ENCODE results near the gene AHNAK. TPM values are rescaled to one million over a fixed set of nuclear protein-coding genes. Genes with fewer than 3 reads are reported as not detected.
A peak's percentile ranks its signal among the peaks of the same experiment; 100 is the strongest.

Gene AHNAK
- total and polyA plus RNA-seq, 2 experiments from 2014 or later = 167 to 548 TPM

DNA sequence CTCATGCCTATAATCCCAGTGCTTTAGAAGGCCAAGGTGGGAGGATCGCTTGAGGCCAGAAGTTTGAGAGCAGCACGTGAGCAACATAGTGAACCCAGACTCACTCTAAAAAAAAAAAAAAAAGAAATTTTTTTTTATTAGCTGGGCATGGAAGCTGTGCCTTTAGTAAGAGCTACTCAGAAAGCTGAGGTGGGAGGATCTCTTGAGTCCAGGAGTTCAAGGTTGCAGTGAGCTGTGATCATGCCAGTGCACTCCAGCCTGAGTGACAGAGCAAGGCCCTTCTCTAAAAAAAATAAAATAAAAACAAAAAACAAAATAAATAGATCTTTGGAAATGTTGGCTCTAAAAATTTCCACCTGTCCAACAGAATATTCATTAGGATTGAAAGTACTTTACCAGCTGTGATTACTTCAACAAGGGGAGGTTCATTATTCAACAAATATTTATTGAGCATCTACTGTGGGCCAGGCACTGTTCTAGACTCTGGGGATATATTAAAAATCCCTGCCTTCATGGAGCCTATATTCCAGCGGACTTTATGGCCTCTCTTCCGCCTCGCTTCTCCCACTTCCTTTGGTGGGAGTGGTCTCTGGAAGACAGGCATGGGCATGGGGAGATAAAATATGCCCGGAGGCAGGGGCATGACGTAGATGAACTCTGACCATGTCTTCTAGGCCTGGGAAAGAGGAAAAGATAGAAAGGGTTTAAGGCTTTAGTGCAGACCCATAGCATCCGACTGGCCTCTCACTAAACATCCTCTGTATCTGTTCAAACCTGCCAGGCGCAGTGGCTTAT is 47.9 kb downstream of the AHNAK start:
- no peak overlapping the region for H3K27ac ChIP-seq
- WGBS, 2 experiments (ENCODE audit: low coverage in 1 of 2, low lambda C conversion rate in 2 of 2, missing lambda C conversion rate in 2 of 2) = 89 to 94% methylated on average over 9 of the region's 9 CpGs
- in situ Hi-C loops (cut with MboI) = no loop called here

DNA sequence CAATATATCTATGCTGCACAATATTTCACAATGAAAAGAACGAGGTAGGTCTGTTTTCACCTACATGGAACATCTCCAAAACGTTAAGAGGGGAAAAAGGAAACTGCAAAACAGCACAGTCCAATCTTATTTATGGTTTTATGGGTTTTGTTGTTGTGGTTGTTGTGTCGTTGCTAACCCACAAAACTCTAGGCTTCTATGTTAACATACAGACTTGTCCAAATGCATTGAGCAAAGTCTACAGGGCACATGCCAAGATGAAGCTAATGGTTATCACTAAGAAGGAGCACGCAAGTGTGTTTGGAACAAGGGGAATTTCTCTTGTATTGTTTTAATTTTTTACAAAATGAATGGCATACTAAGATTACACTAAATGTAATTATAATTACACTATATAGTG is 48.6 kb downstream of the AHNAK start:
- Histone ChIP-seq H3K4me3 (no peak overlapping the region), H3K9ac (no peak overlapping the region), H4K20me1 (ENCODE audit: insufficient read depth) (no peaks in the 10 kb centered on the region), H3K9me2 (ENCODE audit: insufficient read depth) (no peaks in the 10 kb centered on the region), H3K9me3 (ENCODE audit: low read depth) (no peaks in the 10 kb centered on the region), H3K36me3 (ENCODE audit: low read depth) (no peaks in the 10 kb centered on the region), H3F3A (ENCODE audit: insufficient read depth) (peaks cover 13% of the 10 kb centered on the region), H3K79me2 (ENCODE audit: insufficient read depth) (no peaks in the 10 kb centered on the region), H3K4me2 (ENCODE audit: unreplicated experiment) (no peak overlapping the region), H3K27me3 (replicated peaks; ENCODE audit: insufficient read depth) (no peaks in the 10 kb centered on the region), H3K4me1 (ENCODE audit: insufficient read depth) (peaks cover 18% of the 10 kb centered on the region), H2AFZ (no peak overlapping the region), H3K27ac (peak overlapping the region; percentile 69)
- TF ChIP-seq EZH2phosphoT487 (IDR thresholded peaks at IDR 0.05; ENCODE audit: insufficient read depth, low read depth) = no peak
- no peak for TF ChIP-seq EZH2 (IDR thresholded peaks at IDR 0.05; ENCODE audit: insufficient read depth, poor library complexity, severe bottlenecking)
- DNase-seq = no peak
- 73 to 78% methylated on average over 4 of the region's 4 CpGs for WGBS, 2 experiments (ENCODE audit: low coverage in 1 of 2, low lambda C conversion rate in 2 of 2, missing lambda C conversion rate in 2 of 2)
- in situ Hi-C loops (cut with MboI) = no loop called here

More for the DNA sequence above, 47.9 kb downstream of the AHNAK start:
- Histone ChIP-seq H3K9me3 (ENCODE audit: low read depth) (no peaks in the 10 kb centered on the region), H3K9ac (no peak overlapping the region), H3F3A (ENCODE audit: insufficient read depth) (peaks cover 13% of the 10 kb centered on the region), H3K4me2 (ENCODE audit: unreplicated experiment) (no peak overlapping the region), H4K20me1 (ENCODE audit: insufficient read depth) (no peaks in the 10 kb centered on the region), H3K4me1 (ENCODE audit: insufficient read depth) (peaks cover 15% of the 10 kb centered on the region), H3K36me3 (ENCODE audit: low read depth) (no peaks in the 10 kb centered on the region), H3K9me2 (ENCODE audit: insufficient read depth) (no peaks in the 10 kb centered on the region), H3K27me3 (replicated peaks; ENCODE audit: insufficient read depth) (no peaks in the 10 kb centered on the region), H3K4me3 (no peak overlapping the region), H2AFZ (no peak overlapping the region), H3K79me2 (ENCODE audit: insufficient read depth) (no peaks in the 10 kb centered on the region)
- no peak for DNase-seq
- TF ChIP-seq EZH2 (IDR thresholded peaks at IDR 0.05; ENCODE audit: insufficient read depth, poor library complexity, severe bottlenecking) = no peak
- no peak for TF ChIP-seq EZH2phosphoT487 (IDR thresholded peaks at IDR 0.05; ENCODE audit: insufficient read depth, low read depth)

DNA sequence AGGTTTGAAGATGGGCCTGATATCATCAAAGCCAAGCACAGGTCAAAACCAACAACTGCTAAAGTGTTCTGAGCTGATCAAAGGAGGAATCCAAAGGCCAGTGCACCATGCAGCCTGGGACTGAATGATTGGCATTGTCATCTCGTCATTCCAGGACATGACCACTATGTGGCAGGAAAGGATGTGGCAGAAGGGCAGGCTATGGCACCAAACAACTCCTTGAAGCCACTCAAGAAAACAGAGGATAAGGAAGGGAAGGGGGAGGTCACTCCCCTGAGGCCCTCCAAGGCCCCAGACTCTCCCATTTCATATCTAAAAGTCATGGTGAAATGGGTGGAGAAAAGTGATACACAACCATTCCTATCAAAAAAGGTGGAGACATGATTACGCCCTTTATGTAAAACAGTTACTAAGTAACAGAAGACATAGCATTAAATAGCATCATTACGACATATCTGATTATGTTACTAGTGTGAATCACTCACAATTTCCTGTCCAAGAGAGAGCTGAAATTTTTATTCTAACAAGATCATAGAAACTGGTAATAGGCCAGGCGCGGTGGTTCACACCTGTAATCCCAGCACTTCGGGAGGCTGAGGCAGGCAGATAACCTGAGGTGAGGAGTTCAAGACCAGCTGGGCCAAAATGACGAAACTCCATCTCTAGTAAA is 49.3 kb downstream of the AHNAK start:
- Histone ChIP-seq H2AFZ (no peak overlapping the region), H3K4me3 (no peak overlapping the region), H3K9me3 (ENCODE audit: low read depth) (no peaks in the 10 kb centered on the region), H3K4me2 (ENCODE audit: unreplicated experiment) (no peak overlapping the region), H3K4me1 (ENCODE audit: insufficient read depth) (peaks cover 18% of the 10 kb centered on the region), H3K9me2 (ENCODE audit: insufficient read depth) (no peaks in the 10 kb centered on the region), H3K36me3 (ENCODE audit: low read depth) (no peaks in the 10 kb centered on the region), H3K27me3 (replicated peaks; ENCODE audit: insufficient read depth) (no peaks in the 10 kb centered on the region), H4K20me1 (ENCODE audit: insufficient read depth) (no peaks in the 10 kb centered on the region), H3F3A (ENCODE audit: insufficient read depth) (peaks cover 13% of the 10 kb centered on the region), H3K27ac (peak overlapping the region; percentile 69), H3K79me2 (ENCODE audit: insufficient read depth) (no peaks in the 10 kb centered on the region), H3K9ac (peak overlapping the region; percentile 23; the same call in 1 of the 2 replicates)
- in situ Hi-C loops (cut with MboI) = no loop called here
- WGBS, 2 experiments (ENCODE audit: low coverage in 1 of 2, low lambda C conversion rate in 2 of 2, missing lambda C conversion rate in 2 of 2) = 46 to 50% methylated on average over 7 of the region's 7 CpGs
- peak; percentile 87 for DNase-seq
- TF ChIP-seq EZH2phosphoT487 (IDR thresholded peaks at IDR 0.05; ENCODE audit: insufficient read depth, low read depth) (no peak), EZH2 (IDR thresholded peaks at IDR 0.05; ENCODE audit: insufficient read depth, poor library complexity, severe bottlenecking) (no peak)

DNA sequence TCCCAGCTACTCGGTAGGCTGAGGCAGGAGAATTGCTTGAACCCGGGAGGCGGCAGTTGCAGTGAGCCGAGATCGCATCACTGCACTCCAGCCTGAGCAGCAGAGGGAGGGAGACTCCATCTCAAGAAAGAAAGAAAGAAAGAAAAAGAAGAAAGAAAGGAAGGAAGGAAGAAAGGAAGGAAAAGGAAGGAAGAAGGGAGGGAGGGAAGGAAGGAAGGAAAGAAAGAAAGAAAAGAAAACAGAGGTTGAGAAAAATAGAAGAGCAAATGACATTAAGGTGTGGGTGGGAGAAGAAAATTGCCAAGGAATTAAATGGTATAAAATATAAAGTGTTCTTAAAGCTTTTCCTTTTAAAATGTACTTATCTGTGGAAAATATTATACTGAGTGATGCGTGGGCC is 49.9 kb downstream of the AHNAK start:
- Histone ChIP-seq H3K9ac (no peak overlapping the region), H3K36me3 (ENCODE audit: low read depth) (no peaks in the 10 kb centered on the region), H2AFZ (no peak overlapping the region), H3K9me3 (ENCODE audit: low read depth) (no peaks in the 10 kb centered on the region), H3K9me2 (ENCODE audit: insufficient read depth) (no peaks in the 10 kb centered on the region), H3F3A (ENCODE audit: insufficient read depth) (peaks cover 13% of the 10 kb centered on the region), H3K4me1 (ENCODE audit: insufficient read depth) (peaks cover 18% of the 10 kb centered on the region), H3K4me3 (no peak overlapping the region), H4K20me1 (ENCODE audit: insufficient read depth) (no peaks in the 10 kb centered on the region), H3K27me3 (replicated peaks; ENCODE audit: insufficient read depth) (no peaks in the 10 kb centered on the region), H3K79me2 (ENCODE audit: insufficient read depth) (no peaks in the 10 kb centered on the region), H3K4me2 (ENCODE audit: unreplicated experiment) (no peak overlapping the region), H3K27ac (peak overlapping the region; percentile 69)
- in situ Hi-C loops (cut with MboI) = no loop called here
- no peak for DNase-seq
- no peak for TF ChIP-seq EZH2 (IDR thresholded peaks at IDR 0.05; ENCODE audit: insufficient read depth, poor library complexity, severe bottlenecking)
- TF ChIP-seq EZH2phosphoT487 (IDR thresholded peaks at IDR 0.05; ENCODE audit: insufficient read depth, low read depth) = no peak
- WGBS, 2 experiments (ENCODE audit: low coverage in 1 of 2, low lambda C conversion rate in 2 of 2, missing lambda C conversion rate in 2 of 2) = 96 to 97% methylated on average over 6 of the region's 6 CpGs
